Measurements from ENCODE around the gene LONRF2.

DNA sequence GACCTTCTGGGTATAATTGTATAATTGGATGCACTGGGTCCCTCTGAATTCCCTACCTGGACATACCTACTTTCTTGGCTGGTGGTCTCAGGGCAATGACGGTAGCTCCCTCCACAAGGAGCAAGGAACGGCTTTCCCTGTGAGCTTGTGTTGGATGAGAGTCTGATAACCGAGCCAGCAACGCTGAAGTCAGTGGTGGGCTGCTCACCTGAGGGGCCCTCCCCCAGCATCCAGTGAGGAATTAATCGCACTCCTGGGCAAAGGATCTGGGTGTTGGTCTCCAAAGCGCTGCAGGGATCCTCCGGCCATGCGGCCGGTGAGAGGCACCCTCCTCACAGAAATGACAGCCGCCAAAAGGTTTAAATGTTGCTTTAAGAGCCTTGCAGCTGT is 47.1 kb downstream of the LONRF2 start:
- TF ChIP-seq, protein P1, sequence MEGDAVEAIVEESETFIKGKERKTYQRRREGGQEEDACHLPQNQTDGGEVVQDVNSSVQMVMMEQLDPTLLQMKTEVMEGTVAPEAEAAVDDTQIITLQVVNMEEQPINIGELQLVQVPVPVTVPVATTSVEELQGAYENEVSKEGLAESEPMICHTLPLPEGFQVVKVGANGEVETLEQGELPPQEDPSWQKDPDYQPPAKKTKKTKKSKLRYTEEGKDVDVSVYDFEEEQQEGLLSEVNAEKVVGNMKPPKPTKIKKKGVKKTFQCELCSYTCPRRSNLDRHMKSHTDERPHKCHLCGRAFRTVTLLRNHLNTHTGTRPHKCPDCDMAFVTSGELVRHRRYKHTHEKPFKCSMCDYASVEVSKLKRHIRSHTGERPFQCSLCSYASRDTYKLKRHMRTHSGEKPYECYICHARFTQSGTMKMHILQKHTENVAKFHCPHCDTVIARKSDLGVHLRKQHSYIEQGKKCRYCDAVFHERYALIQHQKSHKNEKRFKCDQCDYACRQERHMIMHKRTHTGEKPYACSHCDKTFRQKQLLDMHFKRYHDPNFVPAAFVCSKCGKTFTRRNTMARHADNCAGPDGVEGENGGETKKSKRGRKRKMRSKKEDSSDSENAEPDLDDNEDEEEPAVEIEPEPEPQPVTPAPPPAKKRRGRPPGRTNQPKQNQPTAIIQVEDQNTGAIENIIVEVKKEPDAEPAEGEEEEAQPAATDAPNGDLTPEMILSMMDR (conservative IDR thresholded peaks at IDR 0.05 in 1 of 2, IDR thresholded peaks at IDR 0.05 in 1 of 2; ENCODE audit: low read depth in 1 of 2, low read length in 2 of 2), result no peak
- TF ChIP-seq EZH2 (IDR thresholded peaks at IDR 0.05; ENCODE audit: low read length, missing control alignments), result no peak

All from fibroblast of lung (primary cell).